Pancreas (tissue), 10 donors: Measurements from ENCODE around the gene BCKDHB. TPM values are rescaled to one million over a fixed set of nuclear protein-coding genes. Genes with fewer than 3 reads are reported as not detected.
A peak's percentile ranks its signal among the peaks of the same experiment; 100 is the strongest.

ENCODE experiments used
- ATAC-seq, 4 donors: fragments of 200-7000 bp; cut with Tn5 transposase; one replicate each; pipeline versions ENCODE4 v1.8.0 to v1.9.1; 2020; ENCODE audit warnings: mild to moderate bottlenecking in 4 of 4, moderate library complexity in 4 of 4
- DNase-seq, 6 donors: peaks; one replicate each; pipeline ENCODE4 v3.0.0-alpha.2; 2020
- FAIRE-seq: peaks from 2 replicates; lab custom pipeline; 2012; peaks lifted over from hg19 to GRCh38; lab: Jason Lieb, UNC
- H3K27ac ChIP-seq, 4 donors: fragments of 200-600 bp; sonication (generic); 1 replicate in 3 of 4; 2 replicates in 1 of 4; pipeline versions ENCODE4 v1.5.0 to v1.8.0; 2020
- H3K27me3 ChIP-seq, 4 donors: fragments of 200-600 bp; one replicate each; pipeline ENCODE4 v1.8.0; 2021
- H3K36me3 ChIP-seq, 3 donors: fragments of 200-600 bp; sonication (generic) in 1 of 3; one replicate each; pipeline versions ENCODE4 v1.5.0 to v1.8.0; 2020 to 2021
- H3K4me1 ChIP-seq, 3 donors: fragments of 200-600 bp; one replicate each; pipeline ENCODE4 v1.8.0; 2021
- H3K4me3 ChIP-seq, 4 donors: fragments of 200-600 bp; sonication (generic) in 2 of 4; one replicate each; pipeline versions ENCODE4 v1.5.0 to v1.8.0; 2020 to 2021
- H3K9me3 ChIP-seq, 4 donors: fragments of 200-600 bp; one replicate each; pipeline ENCODE4 v1.8.0; 2021
- WGBS, 2 donors: extraction: QIAGEN DNeasy Blood & Tissue Kit; methylation state at CpG; one replicate each; pipeline ENCODE4 v1.1.7; 2013; 5-methylcytosine and 5-hydroxymethylcytosine counted together
- intact Hi-C, 3 donors: fragments of 100-400 bp; cut with DNase I; formaldehyde crosslinking; loops; one replicate each; pipeline versions ENCODE4 v1.11.1 to v1.14.2; 2022
- polyA plus RNA-seq, 2 donors: library from polyadenylated mRNA; stranded (reverse); fragments of 200-250 nt; gene quantifications; one replicate each; pipeline ENCODE4 v1.2.3, GENCODE V29; 2013
- total RNA-seq, 6 donors: library from RNA; stranded (reverse); fragmentation: NEBNext Ultra II Directional in 4 of 6; extraction: Animal tissue kit (Norgen Biotek cat#: 25700) in 4 of 6; gene quantifications; one replicate each; pipeline versions ENCODE4 v1.2.1 to v1.2.4, GENCODE V29; 2021 to 2023
- TF ChIP-seq, protein P1 (sequence below), 4 donors: fragments of 200-600 bp; sonication (generic) in 3 of 4; IDR thresholded peaks; one replicate each; pipeline versions ENCODE4 v1.5.0 to v1.8.0; 2021; ENCODE audit warnings: antibody characterized with exemption in 4 of 4
- donor health status: healthy with polysubstance abuse.
- donor health status: DM: no; HTN: no; CAD: no; lungs with moderate emphysema.
- donor health status: DM: no; HTN: no; CAD: no.
- donor health status: control.
- donor health status: control.
- donor health status: Bipolar disorder and iron deficiency.
- donor health status: DM: yes; HTN: yes; CAD: no.
- donor health status: DM: no; HTN: no; CAD: no.
- donor health status: DM: no; HTN: no; CAD: no.
- donor health status: DM: yes; HTN: yes; CAD: no.

The BCKDHB gene
- total and polyA plus RNA-seq, 8 donors, result 4.8 to 16.8 (median 10.5) TPM

DNA sequence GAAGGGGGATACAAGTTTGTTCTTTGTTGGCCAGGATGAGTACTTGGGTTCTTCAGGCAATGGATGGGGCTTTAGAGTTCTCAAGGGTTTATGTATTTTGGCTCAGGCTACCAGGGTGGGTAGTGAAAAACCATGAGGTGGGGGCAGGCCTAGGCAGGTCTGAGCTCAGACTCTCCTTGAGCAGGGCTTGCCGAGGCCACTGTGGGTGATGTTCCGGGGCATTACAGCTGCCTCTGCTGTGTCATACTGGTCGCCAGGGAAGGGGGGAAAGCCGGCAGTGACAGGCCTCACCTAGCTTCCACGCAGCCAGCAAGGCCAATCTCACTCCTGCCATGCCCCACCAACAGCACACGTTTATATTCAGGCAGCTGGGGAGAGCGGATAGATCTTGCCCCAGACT, 79.6 kb downstream of the BCKDHB start:
- peaks cover 0 to 7% (median 0%) of the 10 kb centered on the region in 3 donors for H3K4me1 ChIP-seq
- TF ChIP-seq, protein P1, sequence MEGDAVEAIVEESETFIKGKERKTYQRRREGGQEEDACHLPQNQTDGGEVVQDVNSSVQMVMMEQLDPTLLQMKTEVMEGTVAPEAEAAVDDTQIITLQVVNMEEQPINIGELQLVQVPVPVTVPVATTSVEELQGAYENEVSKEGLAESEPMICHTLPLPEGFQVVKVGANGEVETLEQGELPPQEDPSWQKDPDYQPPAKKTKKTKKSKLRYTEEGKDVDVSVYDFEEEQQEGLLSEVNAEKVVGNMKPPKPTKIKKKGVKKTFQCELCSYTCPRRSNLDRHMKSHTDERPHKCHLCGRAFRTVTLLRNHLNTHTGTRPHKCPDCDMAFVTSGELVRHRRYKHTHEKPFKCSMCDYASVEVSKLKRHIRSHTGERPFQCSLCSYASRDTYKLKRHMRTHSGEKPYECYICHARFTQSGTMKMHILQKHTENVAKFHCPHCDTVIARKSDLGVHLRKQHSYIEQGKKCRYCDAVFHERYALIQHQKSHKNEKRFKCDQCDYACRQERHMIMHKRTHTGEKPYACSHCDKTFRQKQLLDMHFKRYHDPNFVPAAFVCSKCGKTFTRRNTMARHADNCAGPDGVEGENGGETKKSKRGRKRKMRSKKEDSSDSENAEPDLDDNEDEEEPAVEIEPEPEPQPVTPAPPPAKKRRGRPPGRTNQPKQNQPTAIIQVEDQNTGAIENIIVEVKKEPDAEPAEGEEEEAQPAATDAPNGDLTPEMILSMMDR (IDR thresholded peaks at IDR 0.05), result no peak
- intact Hi-C loops, result no loop called here
- no peak for FAIRE-seq
- no peaks in the 10 kb centered on the region for H3K27me3 ChIP-seq
- no peak overlapping the region for H3K27ac ChIP-seq
- no peak for DNase-seq
- ATAC-seq, result no peak
- H3K9me3 ChIP-seq, result no peaks in the 10 kb centered on the region
- no peak overlapping the region for H3K4me3 ChIP-seq
- WGBS, 2 donors, result 88 to 96% methylated on average over 6 to 7 of the region's 7 CpGs
- H3K36me3 ChIP-seq, result no peaks in the 10 kb centered on the region

DNA sequence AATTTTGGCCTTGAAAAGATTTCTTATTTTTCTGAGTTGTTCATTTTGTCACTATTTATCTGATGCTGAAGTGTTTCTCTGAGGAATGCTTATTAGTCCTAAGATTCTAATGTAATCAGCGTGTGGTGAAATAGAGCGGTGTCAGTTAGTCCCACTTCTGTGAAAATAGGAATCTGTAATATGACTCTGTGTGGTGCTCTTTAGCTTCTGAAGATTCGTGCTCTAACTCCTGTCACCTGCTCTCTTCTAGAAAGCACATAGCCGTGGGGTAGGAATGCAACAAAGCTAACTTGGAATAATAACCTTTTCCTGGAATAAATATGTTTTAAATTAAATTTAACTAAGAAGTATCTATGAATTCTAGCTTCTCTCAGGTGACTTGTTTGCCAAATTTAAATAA, 90.4 kb downstream of the BCKDHB start:
- WGBS, 2 donors, result 65 to 70% methylated on average over 4 of the region's 4 CpGs
- ATAC-seq, result peak in 2 of 4 donors; percentile 26 to 31
- TF ChIP-seq, protein P1 (IDR thresholded peaks at IDR 0.05), result no peak
- H3K36me3 ChIP-seq, result no peaks in the 10 kb centered on the region
- no peak for FAIRE-seq
- no peak for DNase-seq
- intact Hi-C loops, result no loop called here
- no peak overlapping the region for H3K4me3 ChIP-seq
- H3K4me1 ChIP-seq, result peaks cover 0 to 10% (median 9%) of the 10 kb centered on the region in 3 donors
- H3K27ac ChIP-seq, result no peak overlapping the region
- H3K9me3 ChIP-seq, result no peaks in the 10 kb centered on the region
- H3K27me3 ChIP-seq, result no peaks in the 10 kb centered on the region

DNA sequence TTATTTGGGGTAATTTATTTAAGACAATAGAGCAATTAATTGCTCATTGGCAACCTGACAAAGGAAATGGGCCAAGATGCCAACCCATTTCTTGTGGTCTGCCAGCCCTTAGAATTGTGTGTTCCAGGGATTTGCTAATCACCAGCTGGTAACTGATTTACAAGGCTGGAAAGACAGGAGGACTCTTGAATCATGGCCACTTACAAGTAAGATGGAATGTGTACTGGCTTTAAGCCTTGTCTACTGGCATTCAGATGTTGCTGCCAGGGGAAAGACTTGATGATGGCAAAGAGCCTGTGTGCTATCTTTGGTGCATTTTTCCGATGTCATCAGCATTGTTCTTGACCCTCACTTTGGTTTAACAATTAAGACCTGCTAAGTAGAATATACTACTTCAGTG, 91.0 kb downstream of the BCKDHB start:
- Histone ChIP-seq H3K27ac (no peak overlapping the region), H3K9me3 (no peaks in the 10 kb centered on the region), H3K4me3 (no peak overlapping the region), H3K4me1 (peaks cover 0 to 10% (median 9%) of the 10 kb centered on the region in 3 donors), H3K36me3 (no peaks in the 10 kb centered on the region), H3K27me3 (no peaks in the 10 kb centered on the region)
- no peak for FAIRE-seq
- WGBS, 2 donors, result 4% methylated on average over 1 of the region's 1 CpG
- peak in 3 of 6 donors; percentile 6 to 17 (median 17) for DNase-seq
- peak; percentile 74 to 96 (median 89) for ATAC-seq
- TF ChIP-seq, protein P1 (IDR thresholded peaks at IDR 0.05), result no peak
- intact Hi-C loops, result no loop called here

DNA sequence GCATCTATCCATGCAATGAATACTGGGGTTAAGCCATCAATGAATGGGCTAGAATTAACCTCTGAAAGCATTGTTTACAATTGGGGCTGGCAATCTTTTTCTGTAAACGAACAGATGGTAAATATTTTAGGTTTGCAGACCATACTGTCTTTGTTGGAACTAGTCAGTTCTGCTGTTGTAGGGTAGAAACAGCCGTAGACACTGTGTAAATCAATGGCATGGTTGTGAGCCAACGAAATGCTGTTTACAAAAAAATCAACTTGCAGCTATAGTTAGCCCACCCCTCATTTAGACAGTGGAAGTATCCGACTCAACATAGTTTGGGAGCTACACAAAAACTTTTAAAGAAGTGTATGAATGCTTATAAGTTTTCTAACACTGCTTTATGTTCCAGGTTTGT, 91.5 kb downstream of the BCKDHB start:
- no peak overlapping the region for H3K27ac ChIP-seq
- H3K27me3 ChIP-seq, result no peaks in the 10 kb centered on the region
- ATAC-seq (no peak), DNase-seq (no peak), FAIRE-seq (no peak)
- 56 to 61% methylated on average over 4 of the region's 4 CpGs for WGBS, 2 donors
- H3K4me3 ChIP-seq, result no peak overlapping the region
- H3K9me3 ChIP-seq, result no peaks in the 10 kb centered on the region
- TF ChIP-seq, protein P1 (IDR thresholded peaks at IDR 0.05), result no peak
- H3K4me1 ChIP-seq, result peaks cover 0 to 10% (median 9%) of the 10 kb centered on the region in 3 donors
- intact Hi-C loops, result no loop called here
- H3K36me3 ChIP-seq, result no peaks in the 10 kb centered on the region

DNA sequence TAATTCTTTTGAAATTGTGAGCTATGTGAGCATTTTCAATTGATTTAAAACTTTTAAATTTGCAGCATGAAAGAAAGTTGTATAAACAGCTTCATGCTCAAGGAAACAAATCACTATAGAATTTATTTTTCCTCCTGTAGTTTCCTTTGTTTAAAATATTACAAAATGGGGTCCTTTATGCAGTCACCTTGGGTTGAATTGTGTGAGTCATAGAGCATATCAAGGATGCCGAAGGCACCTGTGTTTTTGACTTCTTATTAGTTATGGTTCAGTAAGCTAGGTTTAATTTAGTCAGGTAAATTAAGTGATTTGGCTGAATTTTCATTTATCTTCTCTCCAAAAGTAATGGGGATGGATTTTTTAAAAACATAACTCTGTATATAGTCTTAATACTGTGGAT, 96.8 kb downstream of the BCKDHB start:
- 86 to 93% methylated on average over 1 of the region's 1 CpG for WGBS, 2 donors

More for the DNA sequence above, 96.8 kb downstream of the BCKDHB start:
- Histone ChIP-seq H3K27me3 (no peaks in the 10 kb centered on the region), H3K4me3 (no peak overlapping the region), H3K36me3 (no peaks in the 10 kb centered on the region), H3K9me3 (no peaks in the 10 kb centered on the region), H3K27ac (no peak overlapping the region), H3K4me1 (no peaks in the 10 kb centered on the region)
- ATAC-seq (no peak), FAIRE-seq (no peak), DNase-seq (no peak)
- intact Hi-C loops, result no loop called here
- TF ChIP-seq, protein P1 (IDR thresholded peaks at IDR 0.05), result no peak
